H1 (cell line): Measurements from ENCODE around the gene TAF10. TPM values are rescaled to one million over a fixed set of nuclear protein-coding genes. Genes with fewer than 3 reads are reported as not detected.

Experiments
- CTCF ChIA-PET: fragments of 300-600 bp; sonication (Branson Sonifier 250); formaldehyde crosslinking; loops from one replicate; lab custom pipeline; 2021; ENCODE audit not compliant: partially characterized antibody; lab: Charles Lee
- POLR2A ChIA-PET: fragments of 300-600 bp; sonication (Branson Sonifier 250); formaldehyde crosslinking; loops from one replicate; lab custom pipeline; 2021; ENCODE audit warnings: inconsistent platforms; ENCODE audit not compliant: partially characterized antibody; lab: Charles Lee
- DNase-seq, 2 experiments: peaks; one replicate each; pipeline versions ENCODE4 v3.0.0 to v3.0.0-alpha.2; 2010 to 2022; ENCODE audit warnings: low spot score in 2 of 2, low read depth in 1 of 2, mixed read lengths in 1 of 2
- FAIRE-seq: peaks from 2 replicates; lab custom pipeline; 2011; peaks lifted over from hg19 to GRCh38; lab: Jason Lieb, UNC
- H2AFZ ChIP-seq: 2 replicates; pipeline ENCODE4 v1.8.1; 2012; ENCODE audit warnings: low read length, inconsistent platforms
- H2AK5ac ChIP-seq: 2 replicates; pipeline ENCODE4 v1.6.1; 2013; ENCODE audit warnings: low read depth, low read length
- H2BK120ac ChIP-seq: replicated peaks from 2 replicates; pipeline ENCODE3; 2013; ENCODE audit warnings: low read depth, low read length, inconsistent platforms
- H2BK12ac ChIP-seq: 2 replicates; pipeline ENCODE4 v1.6.1; 2013; ENCODE audit warnings: low read depth, low read length
- H2BK15ac ChIP-seq: 2 replicates; pipeline ENCODE4 v1.6.1; 2013; ENCODE audit warnings: low read length
- H2BK20ac ChIP-seq: 2 replicates; pipeline ENCODE4 v1.6.1; 2013; ENCODE audit warnings: low read length
- H2BK5ac ChIP-seq: 2 replicates; pipeline ENCODE4 v1.6.1; 2013; ENCODE audit warnings: low read depth, low read length
- H3K14ac ChIP-seq: 2 replicates; pipeline ENCODE4 v1.6.1; 2013; ENCODE audit warnings: inconsistent platforms; ENCODE audit not compliant: insufficient read length
- H3K18ac ChIP-seq: 2 replicates; pipeline ENCODE4 v1.6.1; 2013; ENCODE audit warnings: low read length; ENCODE audit errors: extremely low read depth
- H3K23ac ChIP-seq: 2 replicates; pipeline ENCODE4 v1.6.1; 2013; ENCODE audit warnings: inconsistent platforms; ENCODE audit not compliant: insufficient read length
- H3K23me2 ChIP-seq: 2 replicates; pipeline ENCODE4 v1.6.1; 2013; ENCODE audit warnings: low read depth, low read length
- H3K27ac ChIP-seq: 2 replicates; pipeline ENCODE4 v1.6.1; 2011; ENCODE audit warnings: low read depth, low read length, inconsistent platforms
- H3K27me3 ChIP-seq, 4 experiments: replicated peaks in 1 of 4; 1 replicate in 1 of 4; 2 replicates in 3 of 4; pipeline versions ENCODE4 v1.6.1 to v1.8.1; 2011 to 2013; ENCODE audit warnings: low read length in 3 of 4, mild to moderate bottlenecking in 3 of 4, inconsistent platforms in 2 of 4, mixed read lengths in 2 of 4, moderate library complexity in 1 of 4; ENCODE audit not compliant: control insufficient read depth in 3 of 4, insufficient read depth in 3 of 4; ENCODE audit errors: extremely low read depth in 1 of 4
- H3K36me3 ChIP-seq, 4 experiments: 2 replicates each; pipeline versions ENCODE4 v1.6.1 to v1.8.1; 2011 to 2013; ENCODE audit warnings: mild to moderate bottlenecking in 4 of 4, low read length in 3 of 4, moderate library complexity in 2 of 4, control low read depth in 1 of 4, inconsistent platforms in 1 of 4; ENCODE audit not compliant: insufficient read depth in 4 of 4, control insufficient read depth in 2 of 4
- H3K4ac ChIP-seq: replicated peaks from 2 replicates; pipeline ENCODE3; 2013; ENCODE audit warnings: low read length, low read depth, mixed read lengths, inconsistent platforms; ENCODE audit not compliant: insufficient read length
- H3K4me1 ChIP-seq, 4 experiments: replicated peaks in 1 of 4; 1 replicate in 1 of 4; 2 replicates in 3 of 4; pipeline versions ENCODE4 v1.6.1 to v1.8.1; 2011 to 2013; ENCODE audit warnings: low read length in 3 of 4, inconsistent platforms in 2 of 4, mixed read lengths in 1 of 4; ENCODE audit not compliant: insufficient read depth in 4 of 4, control insufficient read depth in 3 of 4
- H3K4me2 ChIP-seq, 2 experiments: 2 replicates each; pipeline versions ENCODE4 v1.6.1 to v1.8.1; 2011 to 2013; ENCODE audit warnings: low read depth in 2 of 2, low read length in 2 of 2, control low read depth in 1 of 2, inconsistent platforms in 1 of 2, mild to moderate bottlenecking in 1 of 2; ENCODE audit not compliant: insufficient read depth in 1 of 2
- H3K4me3 ChIP-seq, 4 experiments: fragments of 200-600, 300-600 bp in 1 of 4; sonication (generic), shearing (Covaris generic), sonication (Bioruptor Twin) in 1 of 4; 2 replicates each; pipeline versions ENCODE4 v1.5.1 to v1.8.1; 2011 to 2016; ENCODE audit warnings: low read length in 4 of 4, low read depth in 3 of 4, control low read depth in 2 of 4, inconsistent platforms in 2 of 4, mild to moderate bottlenecking in 2 of 4, mixed read lengths in 1 of 4, moderate library complexity in 1 of 4; ENCODE audit not compliant: insufficient read depth in 2 of 4; ENCODE audit errors: extremely low read depth in 1 of 4
- H3K56ac ChIP-seq: replicated peaks from 2 replicates; pipeline ENCODE3; 2013; ENCODE audit warnings: low read depth, mild to moderate bottlenecking, mixed read lengths, low read length, inconsistent platforms; ENCODE audit not compliant: insufficient read length
- H3K79me1 ChIP-seq: 2 replicates; pipeline ENCODE4 v1.6.1; 2013; ENCODE audit warnings: low read depth, low read length, control low read depth
- H3K79me2 ChIP-seq, 2 experiments: 2 replicates each; pipeline versions ENCODE4 v1.6.1 to v1.8.1; 2012 to 2013; ENCODE audit warnings: low read length in 2 of 2, mild to moderate bottlenecking in 2 of 2, inconsistent platforms in 1 of 2; ENCODE audit not compliant: insufficient read depth in 2 of 2, control insufficient read depth in 1 of 2
- H3K9ac ChIP-seq, 4 experiments: replicated peaks in 1 of 4; 1 replicate in 1 of 4; 2 replicates in 3 of 4; pipeline versions ENCODE4 v1.6.1 to v1.8.1; 2011 to 2013; ENCODE audit warnings: low read depth in 3 of 4, low read length in 3 of 4, control low read depth in 2 of 4, mild to moderate bottlenecking in 2 of 4, moderate library complexity in 2 of 4, inconsistent platforms in 1 of 4; ENCODE audit errors: extremely low read depth in 1 of 4
- H3K9me3 ChIP-seq, 2 experiments: 2 replicates each; pipeline versions ENCODE4 v1.6.1 to v1.8.1; 2012 to 2013; ENCODE audit warnings: mild to moderate bottlenecking in 2 of 2, moderate library complexity in 2 of 2, control low read depth in 1 of 2, inconsistent platforms in 1 of 2, low read depth in 1 of 2, low read length in 1 of 2, mixed read lengths in 1 of 2; ENCODE audit not compliant: insufficient read depth in 2 of 2
- H4K20me1 ChIP-seq, 2 experiments: replicated peaks in 1 of 2; 2 replicates each; pipeline versions ENCODE3 to v1.8.1; 2011 to 2013; ENCODE audit warnings: inconsistent platforms in 2 of 2, low read length in 2 of 2, mild to moderate bottlenecking in 1 of 2; ENCODE audit not compliant: insufficient read depth in 2 of 2, control insufficient read depth in 1 of 2
- H4K5ac ChIP-seq: 2 replicates; pipeline ENCODE4 v1.6.1; 2013; ENCODE audit warnings: low read length, low read depth, mixed read lengths, inconsistent platforms; ENCODE audit not compliant: insufficient read length
- H4K8ac ChIP-seq: 2 replicates; pipeline ENCODE4 v1.8.0; 2013; ENCODE audit warnings: mild to moderate bottlenecking, moderate library complexity, low read length, inconsistent platforms; ENCODE audit not compliant: insufficient read depth; ENCODE audit errors: extremely low read depth
- H4K91ac ChIP-seq: replicated peaks from 2 replicates; pipeline ENCODE3; 2013; ENCODE audit warnings: low read length, mixed read lengths, inconsistent platforms; ENCODE audit not compliant: insufficient read length
- BCL11A ChIP-seq, 2 experiments: IDR thresholded peaks; one replicate each; pipeline ENCODE4 v1.6.1; 2011; ENCODE audit warnings: low read depth in 2 of 2, low read length in 2 of 2, mild to moderate bottlenecking in 2 of 2
- CBX5 ChIP-seq: fragments of 300-800, 300-1000 bp; sonication (generic); IDR thresholded peaks from 2 replicates; pipeline ENCODE4 v1.7.1; 2016; ENCODE audit warnings: antibody characterized with exemption, low read length, low read depth
- CHD1 ChIP-seq: IDR thresholded peaks from 2 replicates; pipeline ENCODE4 v1.6.1; 2012; ENCODE audit warnings: low read depth, low read length, improper control_type of control experiment
- CHD2 ChIP-seq: IDR thresholded peaks from 2 replicates; pipeline ENCODE4 v1.6.1; 2012; ENCODE audit warnings: low read length, improper control_type of control experiment
- CTCF ChIP-seq, 3 experiments: IDR thresholded peaks; 1 replicate in 2 of 3; 2 replicates in 1 of 3; pipeline versions ENCODE4 v1.5.1 to v1.6.1; 2011; ENCODE audit warnings: low read length in 3 of 3, mild to moderate bottlenecking in 3 of 3, inconsistent platforms in 2 of 3, low read depth in 1 of 3, moderate library complexity in 1 of 3; ENCODE audit not compliant: insufficient read depth in 1 of 3; ENCODE audit errors: control extremely low read depth in 1 of 3
- EZH2 ChIP-seq: fragments of 200-600 bp; sonication (generic); IDR thresholded peaks from 2 replicates; pipeline ENCODE4 v1.7.1; 2012; ENCODE audit warnings: low read depth, mild to moderate bottlenecking, moderate library complexity, low read length, inconsistent platforms; ENCODE audit not compliant: severe bottlenecking
- JUND ChIP-seq: IDR thresholded peaks from 2 replicates; pipeline ENCODE4 v1.6.1; 2011; ENCODE audit warnings: mild to moderate bottlenecking, improper control_type of control experiment, low read length
- TAF7 ChIP-seq: optimal IDR thresholded peaks from 2 replicates; pipeline ENCODE3; 2011; ENCODE audit warnings: low read depth, mild to moderate bottlenecking, inconsistent platforms, low read length, moderate library complexity, borderline replicate concordance
- WGBS, 2 experiments: shearing (Covaris generic) in 1 of 2; methylation state at CpG; one replicate each; pipeline versions ENCODE4 v1.1.6 to v1.1.7; 2013 to 2015; ENCODE audit warnings: low lambda C conversion rate in 2 of 2, mixed read lengths in 2 of 2, inconsistent platforms in 1 of 2, low coverage in 1 of 2, missing lambda C conversion rate in 1 of 2; ENCODE audit not compliant: insufficient replicate concordance in 2 of 2, insufficient coverage in 1 of 2, insufficient read length in 1 of 2; ENCODE audit errors: extremely low coverage in 1 of 2, missing lambda C conversion rate in 1 of 2; 5-methylcytosine and 5-hydroxymethylcytosine counted together
- polyA plus RNA-seq, 7 experiments: library from polyadenylated mRNA; depleted of rRNA in 3 of 7; stranded (reverse) in 5 of 7; unstranded in 2 of 7; fragments of >200 nt in 5 of 7; fragments of 200-250 nt in 2 of 7; gene quantifications; 1 replicate in 5 of 7; 2 replicates in 1 of 7; 4 replicates in 1 of 7; pipeline versions ENCODE4 v1.2.1 to v1.2.3, GENCODE V29; 2011 to 2013; ENCODE audit warnings: missing spikeins in 2 of 7, mixed read lengths in 2 of 7
- total RNA-seq: library from RNA; stranded (reverse); fragmentation: NEBNext Ultra II Directional; extraction: Animal tissue kit (Norgen Biotek cat#: 25700); gene quantifications from 2 replicates; pipeline ENCODE4 v1.2.1, GENCODE V29; 2021
- TF ChIP-seq, protein P1 (sequence below): IDR thresholded peaks from 2 replicates; pipeline ENCODE4 v1.6.1; 2012; ENCODE audit warnings: inconsistent platforms

Gene TAF10
- total and polyA plus RNA-seq, 2 of the 8 experiments (the other 6 are each of a cell fraction or from before 2014, with no cell fraction given), result 128 to 213 TPM

- H2BK15ac ChIP-seq, result no peak overlapping the region
- H2BK12ac ChIP-seq, result no peak overlapping the region
- peaks cover 0 to 6% (median 2%) of the 10 kb centered on the region in 4 experiments; a peak in 3 of 7 replicates for H3K4me1 ChIP-seq
- no peak overlapping the region for H4K91ac ChIP-seq
- ChIA-PET POLR2A (interaction anchor here (1.5 kb wide), 1 partner anchor 15 kb away, joined by 8 read pairs; the partner anchor contains the start of gene TAF10), CTCF (interaction anchor here (0.7 to 1.3 kb wide), 3 partner anchors 13 to 80 kb away, joined by 3 read pairs; no protein-coding TSS in a partner anchor)
- no peak overlapping the region for H3K9ac ChIP-seq
- H4K8ac ChIP-seq, result no peak overlapping the region
- no peak overlapping the region for H3K56ac ChIP-seq
- H4K5ac ChIP-seq, result no peak overlapping the region
- no peak overlapping the region for H3K23ac ChIP-seq
- H2BK20ac ChIP-seq, result no peak overlapping the region
- no peak for DNase-seq
- no peak overlapping the region for H2BK120ac ChIP-seq
- H3K4me2 ChIP-seq, result no peak overlapping the region
- H2AFZ ChIP-seq, result no peak overlapping the region
- no peak overlapping the region for H3K4ac ChIP-seq
- no peak overlapping the region for H2AK5ac ChIP-seq
- H3K27me3 ChIP-seq, result peaks cover 12 to 27% (median 23%) of the 10 kb centered on the region in 4 experiments
- no peak overlapping the region for H3K14ac ChIP-seq
- FAIRE-seq, result no peak
- 96% methylated on average over 17 of the region's 17 CpGs; no CpG with 5 or more reads in 1 of the 2 experiments for WGBS, 2 experiments
- H3K79me2 ChIP-seq, result no peaks in the 10 kb centered on the region
- H2BK5ac ChIP-seq, result no peak overlapping the region
- no peak overlapping the region for H3K18ac ChIP-seq
- H3K36me3 ChIP-seq, result peaks cover 0 to 3% (median 1%) of the 10 kb centered on the region in 4 experiments; a peak in 3 of 8 replicates
- H4K20me1 ChIP-seq, result peaks cover 4% of the 10 kb centered on the region in 2 experiments
- H3K23me2 ChIP-seq, result peaks cover 12% of the 10 kb centered on the region
- H3K4me3 ChIP-seq, result no peak overlapping the region
- no peaks in the 10 kb centered on the region for H3K9me3 ChIP-seq
- no peaks in the 10 kb centered on the region; the same call in none of the 2 replicates for H3K79me1 ChIP-seq
- no peak overlapping the region for H3K27ac ChIP-seq
- no peak for TF ChIP-seq JUND
- no peak for TF ChIP-seq EZH2
- no peak for TF ChIP-seq CTCF (IDR thresholded peaks at IDR 0.05; ENCODE audit: control extremely low read depth in 1 of 3, insufficient read depth in 1 of 3, low read depth in 1 of 3, low read length in 3 of 3)
- no peak for TF ChIP-seq CHD2
- no peak for TF ChIP-seq TAF7
- TF ChIP-seq, protein P1, sequence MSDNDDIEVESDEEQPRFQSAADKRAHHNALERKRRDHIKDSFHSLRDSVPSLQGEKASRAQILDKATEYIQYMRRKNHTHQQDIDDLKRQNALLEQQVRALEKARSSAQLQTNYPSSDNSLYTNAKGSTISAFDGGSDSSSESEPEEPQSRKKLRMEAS, result no peak
- TF ChIP-seq CHD1, result no peak
- no peak for TF ChIP-seq CBX5
- TF ChIP-seq BCL11A (IDR thresholded peaks at IDR 0.05; ENCODE audit: low read depth in 2 of 2, low read length in 2 of 2), result no peak
Measured at GRCh38 chr11:6625832-6626420, 13.9 kb upstream of the TAF10 start.
